ENCODE data around the gene CRIM1.
"Not testable (repeated sequence)": the region's sequence is repeated elsewhere in the genome, so short reads cannot be mapped to it uniquely, and the experiment has no call there.

The CRIM1 gene

GRCh38 chr2:36355151-36355889 lies at the start of gene CRIM1:
Gene CRIM1, plus strand, starts transcription at chr2:36355778. Its CDS starts 515 bp downstream, at chr2:36356293.
- DNase-seq = peak; percentile 67

- no peak for DNase-seq
These were observed 48.1 kb upstream of the CRIM1 start for GRCh38 chr2:36307441-36307840.

- not testable (repeated sequence) for DNase-seq
These were observed 45.1 kb upstream of the CRIM1 start for GRCh38 chr2:36310444-36310843.

DNA sequence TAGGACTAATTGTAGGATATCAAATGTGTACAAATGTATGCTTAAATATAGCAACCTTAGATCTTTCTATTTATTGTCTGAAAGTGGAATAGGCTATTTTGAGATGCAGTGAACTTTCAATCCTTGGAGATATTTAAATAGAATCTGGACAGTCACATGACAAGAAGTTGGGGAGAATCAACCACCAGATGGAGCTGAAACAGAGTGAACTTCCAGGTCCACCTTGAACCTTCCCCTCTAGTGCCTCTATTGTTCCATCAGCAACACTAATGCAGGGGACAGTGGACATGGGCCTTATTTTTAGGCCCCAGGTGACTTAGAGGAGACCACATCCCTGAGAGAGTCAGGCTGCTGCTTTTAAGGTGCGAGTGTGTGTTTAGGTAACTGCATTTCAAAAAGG lies 37.0 kb upstream of the CRIM1 start:
- no peak for DNase-seq

GRCh38 chr2:36322108-36322507 lies 33.5 kb upstream of the CRIM1 start:
- DNase-seq = no peak

- no peak for DNase-seq
These were observed 29.3 kb upstream of the CRIM1 start for GRCh38 chr2:36326286-36326685.

DNA sequence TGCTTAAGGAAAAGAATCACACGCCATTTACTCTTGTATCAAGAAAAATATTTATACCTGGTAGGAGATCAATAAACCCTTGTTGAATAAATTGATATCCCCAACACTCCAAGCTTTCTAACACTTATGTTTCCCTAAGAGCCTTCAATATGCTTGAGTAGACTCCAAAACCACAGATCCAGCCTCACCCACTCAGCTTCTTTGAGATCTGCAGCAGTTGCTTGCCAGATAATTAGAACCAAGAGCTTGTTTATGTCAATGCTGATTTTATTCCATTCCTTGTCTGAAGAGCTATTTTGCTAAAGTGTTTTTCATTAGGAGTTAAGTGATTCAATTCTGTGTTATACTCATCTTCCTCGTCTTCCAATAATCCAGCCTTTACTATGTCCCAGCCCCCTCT lies 26.3 kb upstream of the CRIM1 start:
- DNase-seq = no peak

GRCh38 chr2:36329746-36330472 lies 25.7 kb upstream of the CRIM1 start:
- DNase-seq = no peak

DNA sequence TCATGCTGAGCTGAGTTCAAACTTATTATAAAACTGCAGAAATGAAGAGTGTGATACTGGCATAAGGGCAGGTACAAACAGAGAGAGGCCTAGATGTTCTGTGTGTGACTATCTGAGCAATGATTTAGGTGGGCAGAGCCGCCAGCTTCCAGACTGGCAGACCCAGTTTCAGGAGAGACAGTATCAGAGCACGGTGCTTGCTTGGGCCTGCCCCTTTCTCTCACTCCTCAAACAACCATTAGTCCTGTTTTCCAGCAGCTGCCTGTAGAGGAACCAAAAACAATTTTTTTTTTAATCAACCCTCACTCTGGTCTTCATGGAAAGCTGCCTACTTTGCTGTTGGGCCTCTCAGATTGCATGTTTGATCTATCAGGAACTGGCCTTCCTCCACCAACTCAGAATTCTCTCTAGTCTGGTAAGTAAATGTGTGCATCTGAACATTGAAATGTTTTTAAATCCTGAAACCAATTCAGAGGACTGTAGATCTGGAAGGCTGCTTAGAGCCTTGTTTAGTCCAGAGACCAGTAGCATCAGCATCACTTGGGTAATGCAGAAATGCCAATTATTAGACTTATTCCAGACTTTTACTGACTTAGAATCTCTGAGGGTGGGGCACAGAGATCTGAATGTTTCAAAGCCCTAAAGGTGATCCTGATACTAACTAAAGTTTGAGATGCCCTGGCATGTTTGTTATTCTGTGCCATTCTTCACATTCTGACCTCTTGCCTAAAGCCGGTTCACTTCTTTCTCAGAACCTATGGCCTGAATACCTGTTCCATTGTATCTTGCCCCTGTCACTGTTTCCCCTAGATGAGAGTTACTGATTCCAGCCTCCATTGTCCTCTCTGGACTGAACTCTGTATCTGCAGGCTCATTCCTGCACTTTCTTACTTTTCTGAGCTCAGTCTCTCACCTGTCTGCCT lies 24.8 kb upstream of the CRIM1 start:
- no peak for DNase-seq

DNA sequence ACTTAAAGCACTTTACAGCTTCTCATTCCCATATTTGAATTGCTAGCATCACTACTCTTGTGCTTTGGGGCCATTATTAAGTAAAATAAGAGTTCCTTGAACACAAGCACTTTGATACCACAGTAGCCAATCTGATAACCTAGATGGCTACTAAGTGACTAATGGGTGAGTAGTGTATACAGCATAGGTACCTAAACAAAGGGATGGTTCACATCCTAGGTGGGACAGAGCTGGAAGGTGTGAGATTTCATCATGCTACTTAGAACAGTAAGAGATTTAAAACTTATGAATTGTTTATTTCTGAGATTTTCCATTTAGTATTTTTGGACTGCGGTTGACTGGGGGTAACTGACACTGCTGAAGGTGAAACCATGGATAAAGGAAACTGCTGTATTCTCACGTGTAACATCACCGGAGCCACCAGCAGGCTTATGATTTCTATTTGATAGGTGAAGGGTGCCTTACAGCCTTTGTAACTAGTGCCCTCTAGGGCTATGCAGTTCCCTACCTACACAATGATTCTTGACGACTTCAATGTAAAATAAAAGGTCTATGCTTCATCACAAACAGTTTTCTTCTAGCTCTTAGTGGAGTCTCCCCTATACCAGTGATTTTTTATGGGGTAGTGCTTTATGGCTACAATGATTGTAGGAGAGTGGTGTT lies 22.1 kb upstream of the CRIM1 start:
- DNase-seq = no peak

DNA sequence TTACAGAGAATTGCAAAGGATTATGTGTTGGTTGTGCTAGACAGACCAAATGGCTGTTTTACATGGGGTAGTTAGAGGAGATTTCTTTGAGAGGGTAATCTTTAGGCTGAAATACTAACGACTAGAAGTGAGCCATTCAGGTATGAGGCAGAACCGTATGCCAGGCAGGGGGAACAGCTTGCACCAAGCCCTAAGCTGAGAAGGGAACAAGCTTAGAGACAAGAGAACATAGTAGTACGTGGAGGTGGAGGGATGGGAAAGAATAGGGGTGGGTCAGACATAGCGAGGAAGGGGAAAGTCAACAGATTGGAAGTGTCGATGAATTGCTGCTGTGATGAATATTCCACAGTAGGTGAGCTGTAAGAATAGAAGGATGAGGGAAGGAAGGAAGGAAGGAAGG lies 20.0 kb upstream of the CRIM1 start:
- no peak for DNase-seq

DNA sequence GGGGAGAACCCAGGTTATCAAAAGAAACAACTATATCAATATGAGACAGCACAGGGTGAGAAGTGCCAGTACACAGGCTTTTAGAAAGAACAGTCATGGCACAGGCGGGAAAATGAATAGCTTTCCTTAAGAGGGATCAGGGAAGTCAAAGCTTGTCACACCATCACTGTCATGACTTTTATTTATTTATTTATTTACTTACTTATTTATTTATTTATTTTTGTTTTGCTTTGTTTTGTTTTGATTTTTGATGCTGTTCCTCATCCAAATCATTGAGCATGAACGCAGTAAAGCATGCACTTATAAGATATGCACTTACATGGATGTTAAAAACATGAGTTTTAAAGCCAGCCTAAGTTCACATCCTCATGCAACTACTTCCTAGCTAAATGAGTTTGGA lies 19.3 kb upstream of the CRIM1 start:
- no peak for DNase-seq

DNA sequence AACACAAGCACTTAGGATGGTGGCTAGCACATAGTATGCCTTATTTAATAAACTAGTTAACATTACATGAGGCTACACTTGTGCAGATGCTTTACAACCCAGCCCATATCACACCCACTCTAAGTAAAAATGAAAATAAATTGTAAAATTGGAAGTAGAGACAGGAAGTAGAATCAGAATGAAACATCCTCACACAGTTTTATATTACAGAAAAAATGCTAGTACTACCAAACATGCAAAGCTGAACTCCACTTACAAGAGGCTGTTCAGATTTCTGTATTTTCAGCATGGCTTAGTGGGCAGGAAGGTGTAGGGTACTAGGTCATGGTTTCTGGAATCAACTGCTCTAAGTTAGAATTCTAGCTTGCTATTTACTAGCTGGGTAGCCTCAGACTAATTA lies 18.2 kb upstream of the CRIM1 start:
- no peak for DNase-seq

GRCh38 chr2:36338124-36338826 lies 17.3 kb upstream of the CRIM1 start:
- no peak for DNase-seq

DNA sequence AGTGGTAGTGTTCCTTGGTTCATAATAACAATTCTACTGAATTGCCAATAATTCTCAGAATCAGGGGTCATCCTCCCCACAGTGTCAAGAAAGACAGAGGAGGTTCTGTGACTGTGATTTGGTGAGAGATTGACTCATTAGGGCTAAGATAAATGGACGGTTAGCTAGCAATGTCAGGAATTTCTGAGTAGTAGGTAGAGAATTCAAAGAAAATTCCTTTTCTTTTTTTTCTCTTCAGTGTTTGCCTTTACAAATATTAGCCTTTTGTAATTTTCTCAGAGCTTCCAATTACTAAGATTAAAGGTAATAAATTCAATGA lies 16.8 kb upstream of the CRIM1 start:
- no peak for DNase-seq

GRCh38 chr2:36339607-36340218 lies 15.9 kb upstream of the CRIM1 start:
- no peak for DNase-seq

- DNase-seq = no peak
These were observed 12.0 kb upstream of the CRIM1 start for GRCh38 chr2:36343606-36344005.

GRCh38 chr2:36348721-36349120 lies 6.9 kb upstream of the CRIM1 start:
- DNase-seq = no peak

- no peak for DNase-seq
These were observed 4.3 kb upstream of the CRIM1 start for GRCh38 chr2:36351291-36351690.

DNA sequence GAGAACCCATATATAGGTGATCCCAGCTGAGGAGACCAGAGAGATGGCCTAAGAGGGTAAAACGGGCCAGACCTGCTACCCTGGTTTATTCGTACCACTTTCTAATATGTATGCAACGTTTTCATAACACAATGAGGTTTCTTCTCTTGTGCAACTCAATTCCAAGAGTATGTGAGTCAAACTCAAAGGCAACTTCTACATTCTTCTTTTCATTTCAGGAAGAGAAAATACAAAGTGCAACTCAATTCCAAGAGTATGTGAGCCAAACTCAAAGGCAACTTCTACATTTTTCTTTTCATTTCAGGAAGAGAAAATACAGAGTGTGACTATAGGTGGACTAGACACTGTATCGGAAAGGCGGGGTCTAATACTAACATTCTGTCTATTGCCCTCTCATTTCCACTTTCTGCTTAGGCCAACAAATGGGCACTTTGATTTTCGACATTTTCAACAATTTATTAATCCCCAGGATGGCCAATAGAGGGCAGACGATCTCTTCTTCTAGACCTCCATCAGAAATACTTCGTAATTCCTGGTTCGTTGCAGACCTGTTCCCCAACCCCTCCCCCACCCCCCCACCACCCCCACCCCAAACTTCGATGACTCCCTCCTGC lies 3.7 kb upstream of the CRIM1 start:
- no peak for DNase-seq

- no peak for DNase-seq
These were observed 2.9 kb upstream of the CRIM1 start for GRCh38 chr2:36352701-36353100.

- no peak for DNase-seq
These were observed 797 bp upstream of the CRIM1 start for GRCh38 chr2:36354811-36355150.

Data from NCI-H2227 treated with DMSO at 0.1 percent for 48 hours (cell line).